HEK293 (cell line): ENCODE results near the gene ADCK2.

ENCODE experiments used
- CTCF ChIA-PET: fragments of 350-600 bp; formaldehyde crosslinking; extraction: SDS; loops from one replicate; lab custom pipeline; 2021; ENCODE audit warnings: antibody characterized with exemption; lab: Yijun Ruan, JAX
- POLR2A ChIA-PET: fragments of 300-600 bp; formaldehyde crosslinking; extraction: SDS; loops from one replicate; lab custom pipeline; 2020; ENCODE audit warnings: antibody characterized with exemption, inconsistent platforms; lab: Yijun Ruan, JAX
- H3K27ac ChIP-seq: fragments of 200-500 bp; sonication (Bioruptor generic); 2 replicates; pipeline ENCODE4 v1.5.1; 2014; ENCODE audit warnings: low read depth, low read length, control low read depth, inconsistent platforms; ENCODE audit errors: extremely low read depth
- H3K36me3 ChIP-seq, 2 experiments: fragments of 200-500 bp in 1 of 2; sonication (Bioruptor generic) in 1 of 2; 1 replicate in 1 of 2; 2 replicates in 1 of 2; pipeline ENCODE4 v1.5.1; 2014 to 2017; ENCODE audit warnings: inconsistent platforms in 2 of 2, low read length in 2 of 2; ENCODE audit not compliant: control insufficient read depth in 2 of 2, insufficient read depth in 1 of 2
- H3K4me1 ChIP-seq: fragments of 200-500 bp; sonication (Bioruptor generic); 2 replicates; pipeline ENCODE4 v1.5.1; 2014; ENCODE audit warnings: mild to moderate bottlenecking, low read length, inconsistent platforms; ENCODE audit not compliant: control insufficient read depth, insufficient read depth
- H3K4me3 ChIP-seq: 2 replicates; pipeline ENCODE4 v1.5.1; 2011; ENCODE audit warnings: low read depth, mild to moderate bottlenecking, control low read depth, low read length, moderate library complexity
- H3K9me3 ChIP-seq: fragments of 200-500 bp; sonication (Bioruptor generic); 2 replicates; pipeline ENCODE4 v1.5.1; 2014; ENCODE audit warnings: low read depth, low read length, inconsistent platforms; ENCODE audit not compliant: control insufficient read depth, insufficient read depth
- KLF10 ChIP-seq: fragments of 450-650 bp; IDR thresholded peaks from 2 replicates; pipeline ENCODE4 v1.5.1; 2018; ENCODE audit warnings: missing biosample characterization, mild to moderate bottlenecking, missing genetic modification characterization
- ZBTB10 ChIP-seq: fragments of 450-650 bp; formaldehyde crosslinking; IDR thresholded peaks from 2 replicates; pipeline ENCODE4 v1.5.1; 2016; ENCODE audit warnings: missing biosample characterization, missing genetic modification characterization
- ZNF132 ChIP-seq: fragments of 450-650 bp; formaldehyde crosslinking; IDR thresholded peaks from 2 replicates; pipeline ENCODE4 v1.5.1; 2017; ENCODE audit warnings: missing biosample characterization, missing genetic modification characterization, borderline replicate concordance
- ZNF138 ChIP-seq: fragments of 450-650 bp; formaldehyde crosslinking; IDR thresholded peaks from 2 replicates; pipeline ENCODE4 v1.5.1; 2016; ENCODE audit warnings: missing biosample characterization, missing genetic modification characterization, borderline replicate concordance
- ZNF174 ChIP-seq: fragments of 450-650 bp; formaldehyde crosslinking; IDR thresholded peaks from 2 replicates; pipeline ENCODE4 v1.5.0; 2017; ENCODE audit warnings: missing biosample characterization, mild to moderate bottlenecking, missing genetic modification characterization
- ZNF223 ChIP-seq: fragments of 450-650 bp; formaldehyde crosslinking; IDR thresholded peaks from 2 replicates; pipeline ENCODE4 v1.5.1; 2016; ENCODE audit warnings: missing biosample characterization, missing genetic modification characterization
- ZNF274 ChIP-seq, 2 experiments: fragments of 200-500 bp in 1 of 2; fragments of 450-650 bp in 1 of 2; sonication (Bioruptor generic) in 1 of 2; formaldehyde crosslinking in 1 of 2; IDR thresholded peaks; 2 replicates each; pipeline versions ENCODE4 v1.5.1 to v1.6.1; 2014 to 2016; ENCODE audit warnings: borderline replicate concordance in 1 of 2, inconsistent platforms in 1 of 2, low read length in 1 of 2, missing biosample characterization in 1 of 2, missing genetic modification characterization in 1 of 2
- ZNF302 ChIP-seq: fragments of 450-650 bp; formaldehyde crosslinking; IDR thresholded peaks from 2 replicates; pipeline ENCODE4 v1.5.1; 2016; ENCODE audit warnings: missing biosample characterization, missing genetic modification characterization, low read depth
- ZNF350 ChIP-seq: fragments of 450-650 bp; formaldehyde crosslinking; IDR thresholded peaks from 2 replicates; pipeline ENCODE4 v1.5.0; 2017; ENCODE audit warnings: missing biosample characterization, mild to moderate bottlenecking, missing genetic modification characterization
- ZNF473 ChIP-seq: fragments of 450-650 bp; formaldehyde crosslinking; IDR thresholded peaks from 2 replicates; pipeline ENCODE4 v1.5.1; 2017; ENCODE audit warnings: missing biosample characterization, missing genetic modification characterization
- ZNF488 ChIP-seq: fragments of 450-650 bp; formaldehyde crosslinking; IDR thresholded peaks from 2 replicates; pipeline ENCODE4 v1.5.1; 2016; ENCODE audit warnings: missing biosample characterization, missing genetic modification characterization
- ZNF513 ChIP-seq: fragments of 450-650 bp; IDR thresholded peaks from 2 replicates; pipeline ENCODE4 v1.5.1; 2018; ENCODE audit warnings: missing biosample characterization, missing genetic modification characterization
- ZNF555 ChIP-seq: fragments of 450-650 bp; formaldehyde crosslinking; conservative IDR thresholded peaks from 2 replicates; pipeline ENCODE4 v1.5.1; 2017; ENCODE audit warnings: missing biosample characterization, mild to moderate bottlenecking, missing genetic modification characterization, inconsistent platforms
- ZNF704 ChIP-seq: fragments of 450-650 bp; formaldehyde crosslinking; IDR thresholded peaks from 2 replicates; pipeline ENCODE4 v1.5.1; 2016; ENCODE audit warnings: missing biosample characterization, missing genetic modification characterization
- ZNF777 ChIP-seq: fragments of 450-650 bp; formaldehyde crosslinking; IDR thresholded peaks from 2 replicates; pipeline ENCODE4 v1.5.1; 2017; ENCODE audit warnings: missing biosample characterization, missing genetic modification characterization, borderline replicate concordance
- ZNF791 ChIP-seq: fragments of 450-650 bp; formaldehyde crosslinking; IDR thresholded peaks from 2 replicates; pipeline ENCODE4 v1.5.1; 2016; ENCODE audit warnings: missing biosample characterization, missing genetic modification characterization
- ZNF792 ChIP-seq: fragments of 450-650 bp; formaldehyde crosslinking; IDR thresholded peaks from 2 replicates; pipeline ENCODE4 v1.5.1; 2016; ENCODE audit warnings: missing biosample characterization, missing genetic modification characterization
- ZSCAN30 ChIP-seq: fragments of 450-650 bp; IDR thresholded peaks from 2 replicates; pipeline ENCODE4 v1.5.1; 2018; ENCODE audit warnings: missing biosample characterization, mild to moderate bottlenecking, missing genetic modification characterization, moderate library complexity
- TF ChIP-seq, protein P1 (sequence below): IDR thresholded peaks from 2 replicates; pipeline ENCODE4 v1.6.1; 2011; ENCODE audit warnings: mild to moderate bottlenecking, low read depth, low read length, borderline replicate concordance
- TF ChIP-seq, protein P2 (sequence below): fragments of 450-650 bp; formaldehyde crosslinking; IDR thresholded peaks from 2 replicates; pipeline ENCODE4 v1.5.1; 2016; ENCODE audit warnings: missing biosample characterization, missing genetic modification characterization

ADCK2 gene

DNA sequence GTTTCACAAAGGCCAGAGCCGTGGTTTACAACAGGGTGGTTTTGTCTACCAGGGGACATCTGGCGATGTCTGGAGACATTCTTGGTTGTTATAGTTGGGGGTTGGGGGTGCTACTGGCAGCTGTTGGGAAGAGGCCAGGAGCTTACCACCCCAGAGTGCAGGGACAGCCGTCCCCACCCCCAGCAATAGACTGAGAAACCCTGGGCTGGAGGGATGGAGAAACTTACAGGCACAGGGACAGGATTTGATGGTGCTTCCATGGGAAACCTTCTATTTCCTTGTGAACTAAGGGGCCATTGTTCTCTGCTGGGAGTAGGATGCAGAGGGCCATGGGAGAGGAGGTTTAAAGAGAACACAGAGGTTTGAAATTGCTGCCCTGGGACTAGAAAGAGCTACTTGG lies 10.9 kb downstream of the ADCK2 start:
- H3K9me3 ChIP-seq: no peaks in the 10 kb centered on the region
- CTCF ChIA-PET: interaction anchor here (1.0 kb wide), 1 partner anchor 9 kb away, joined by 5 read pairs; no protein-coding TSS in a partner anchor
- TF ChIP-seq ZNF132 (tag by site-specific recombination) (no peak), ZNF302 (tag by site-specific recombination) (no peak), ZNF777 (tag by site-specific recombination) (no peak), ZNF704 (tag by site-specific recombination) (no peak), ZNF791 (no peak)
- TF ChIP-seq, protein P1, sequence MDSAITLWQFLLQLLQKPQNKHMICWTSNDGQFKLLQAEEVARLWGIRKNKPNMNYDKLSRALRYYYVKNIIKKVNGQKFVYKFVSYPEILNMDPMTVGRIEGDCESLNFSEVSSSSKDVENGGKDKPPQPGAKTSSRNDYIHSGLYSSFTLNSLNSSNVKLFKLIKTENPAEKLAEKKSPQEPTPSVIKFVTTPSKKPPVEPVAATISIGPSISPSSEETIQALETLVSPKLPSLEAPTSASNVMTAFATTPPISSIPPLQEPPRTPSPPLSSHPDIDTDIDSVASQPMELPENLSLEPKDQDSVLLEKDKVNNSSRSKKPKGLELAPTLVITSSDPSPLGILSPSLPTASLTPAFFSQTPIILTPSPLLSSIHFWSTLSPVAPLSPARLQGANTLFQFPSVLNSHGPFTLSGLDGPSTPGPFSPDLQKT: no peak

DNA sequence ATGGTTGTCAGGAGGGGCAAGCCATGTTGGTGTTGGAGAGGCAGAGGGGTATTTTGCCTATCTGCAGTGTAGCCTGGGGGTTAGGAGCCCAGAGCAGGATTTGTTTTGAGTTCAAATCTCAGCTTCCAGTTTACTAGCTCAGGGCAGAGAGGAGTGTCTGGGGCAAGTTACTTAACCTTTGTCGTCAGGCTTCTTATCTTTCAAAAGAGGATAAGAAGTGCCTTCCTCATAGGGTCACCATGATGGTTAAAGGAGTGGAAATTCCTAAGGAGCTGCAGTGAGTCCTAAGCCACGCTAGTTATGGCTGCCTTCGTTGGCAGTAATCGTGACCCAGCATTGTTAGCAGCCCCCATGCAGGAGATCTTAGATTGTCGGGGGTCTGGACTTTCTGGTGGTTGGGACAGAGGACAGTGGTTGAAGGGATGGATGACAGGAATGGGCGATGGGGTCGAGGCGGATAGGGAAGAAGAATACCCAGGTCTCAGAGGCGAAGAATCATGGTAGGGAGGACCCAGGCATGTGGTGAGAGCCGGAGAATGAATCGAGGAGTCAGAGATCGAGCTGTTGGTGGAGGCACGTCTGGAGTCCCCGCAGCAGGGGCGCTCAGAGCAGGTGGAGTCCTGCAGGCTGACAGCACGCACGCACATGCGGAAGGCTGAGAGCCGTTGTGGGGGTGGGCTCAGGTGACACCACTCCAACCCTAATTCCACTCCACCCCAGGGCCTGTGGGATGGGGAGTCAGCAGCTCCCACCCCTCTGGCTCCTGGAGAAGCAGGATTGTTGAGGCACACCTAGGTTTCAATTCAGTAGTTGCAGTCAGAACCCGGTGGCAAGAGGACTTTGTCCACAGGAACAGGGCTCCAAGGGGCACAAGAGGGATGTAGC lies 11.6 kb downstream of the ADCK2 start:
- TF ChIP-seq ZNF473 (tag by site-specific recombination) (no peak), ZBTB10 (tag by site-specific recombination) (no peak), ZSCAN30 (tag by site-specific recombination) (no peak), ZNF555 (tag by site-specific recombination) (no peak), ZNF513 (tag by site-specific recombination) (no peak), ZNF350 (tag by site-specific recombination) (no peak), ZNF274 (IDR thresholded peaks at IDR 0.05; ENCODE audit: low read length) (no peak), ZNF274 (tag by site-specific recombination; IDR thresholded peaks at IDR 0.05; ENCODE audit: borderline replicate concordance) (no peak), ZNF138 (tag by site-specific recombination) (no peak), KLF10 (tag by site-specific recombination) (no peak), ZNF488 (tag by site-specific recombination) (no peak), ZNF792 (tag by site-specific recombination) (no peak), ZNF174 (tag by site-specific recombination) (no peak), ZNF777 (tag by site-specific recombination) (no peak), ZNF223 (tag by site-specific recombination) (no peak)
- TF ChIP-seq, protein P2, sequence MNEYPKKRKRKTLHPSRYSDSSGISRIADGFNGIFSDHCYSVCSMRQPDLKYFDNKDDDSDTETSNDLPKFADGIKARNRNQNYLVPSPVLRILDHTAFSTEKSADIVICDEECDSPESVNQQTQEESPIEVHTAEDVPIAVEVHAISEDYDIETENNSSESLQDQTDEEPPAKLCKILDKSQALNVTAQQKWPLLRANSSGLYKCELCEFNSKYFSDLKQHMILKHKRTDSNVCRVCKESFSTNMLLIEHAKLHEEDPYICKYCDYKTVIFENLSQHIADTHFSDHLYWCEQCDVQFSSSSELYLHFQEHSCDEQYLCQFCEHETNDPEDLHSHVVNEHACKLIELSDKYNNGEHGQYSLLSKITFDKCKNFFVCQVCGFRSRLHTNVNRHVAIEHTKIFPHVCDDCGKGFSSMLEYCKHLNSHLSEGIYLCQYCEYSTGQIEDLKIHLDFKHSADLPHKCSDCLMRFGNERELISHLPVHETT (tag by site-specific recombination): no peak
- TF ChIP-seq, protein P1: no peak
- POLR2A ChIA-PET: interaction anchor here (0.8 to 1.1 kb wide), 2 partner anchors 12 kb away, joined by 3 read pairs; partner anchors contain the start of gene NDUFB2
- Histone ChIP-seq H3K9me3 (no peaks in the 10 kb centered on the region), H3K36me3 (peaks cover 20 to 89% of the 10 kb centered on the region in 2 experiments; a peak in 2 of 3 replicates), H3K27ac (no peak overlapping the region), H3K4me3 (no peak overlapping the region), H3K4me1 (no peaks in the 10 kb centered on the region)
- CTCF ChIA-PET: interaction anchor here (1.0 kb wide), 1 partner anchor 9 kb away, joined by 5 read pairs; no protein-coding TSS in a partner anchor

More for the DNA sequence above, 10.9 kb downstream of the ADCK2 start:
- POLR2A ChIA-PET: interaction anchor here (0.8 kb wide), 1 partner anchor 13 kb away, joined by 3 read pairs; the partner anchor contains the start of gene NDUFB2
- Histone ChIP-seq H3K36me3 (peaks cover 20 to 93% of the 10 kb centered on the region in 2 experiments; a peak in 2 of 3 replicates), H3K4me3 (no peak overlapping the region), H3K27ac (no peak overlapping the region), H3K4me1 (no peaks in the 10 kb centered on the region)
